ENCODE results near the gene PMVK.
"Not testable (repeated sequence)": the region's sequence is repeated elsewhere in the genome, so short reads cannot be mapped to it uniquely, and the experiment has no call there.

Gene PMVK

GRCh38 chr1:154934358-154934948 is 2.1 kb downstream of the PMVK start:
- FAIRE-seq (no peak), DNase-seq (ENCODE audit: insufficient read length) (no peak)
- TF ChIP-seq POLR2A (IDR thresholded peaks at IDR 0.05; ENCODE audit: low read depth, low read length) = no peak
- TF ChIP-seq TAF1 (IDR thresholded peaks at IDR 0.05; ENCODE audit: borderline replicate concordance, low read depth, low read length) = no peak
- TF ChIP-seq POLR2AphosphoS5 (IDR thresholded peaks at IDR 0.05; ENCODE audit: low read depth, low read length) = no peak

- DNase-seq (ENCODE audit: insufficient read length) (no peak), FAIRE-seq (no peak)
- TF ChIP-seq POLR2AphosphoS5 (IDR thresholded peaks at IDR 0.05; ENCODE audit: low read depth, low read length) (no peak), POLR2A (IDR thresholded peaks at IDR 0.05; ENCODE audit: low read depth, low read length) (no peak), TAF1 (IDR thresholded peaks at IDR 0.05; ENCODE audit: borderline replicate concordance, low read depth, low read length) (no peak)
Measured at GRCh38 chr1:154931940-154932487, 4.5 kb downstream of the PMVK start.

- no peak for DNase-seq (ENCODE audit: insufficient read length)
- FAIRE-seq = no peak
- TF ChIP-seq POLR2AphosphoS5 (IDR thresholded peaks at IDR 0.05; ENCODE audit: low read depth, low read length) (no peak), POLR2A (IDR thresholded peaks at IDR 0.05; ENCODE audit: low read depth, low read length) (no peak), TAF1 (IDR thresholded peaks at IDR 0.05; ENCODE audit: borderline replicate concordance, low read depth, low read length) (no peak)
Measured at GRCh38 chr1:154926201-154926600, 10.3 kb downstream of the PMVK start.

- FAIRE-seq (no peak), DNase-seq (ENCODE audit: insufficient read length) (no peak)
- no peak for TF ChIP-seq POLR2AphosphoS5 (IDR thresholded peaks at IDR 0.05; ENCODE audit: low read depth, low read length)
- TF ChIP-seq POLR2A (IDR thresholded peaks at IDR 0.05; ENCODE audit: low read depth, low read length) = no peak
Measured at GRCh38 chr1:154925335-154926170, 11.0 kb downstream of the PMVK start.

- TF ChIP-seq POLR2A (IDR thresholded peaks at IDR 0.05; ENCODE audit: low read depth, low read length) (no peak), POLR2AphosphoS5 (IDR thresholded peaks at IDR 0.05; ENCODE audit: low read depth, low read length) (no peak), TAF1 (IDR thresholded peaks at IDR 0.05; ENCODE audit: borderline replicate concordance, low read depth, low read length) (no peak)
- FAIRE-seq (no peak), DNase-seq (ENCODE audit: insufficient read length) (no peak)
Measured at GRCh38 chr1:154923695-154924094, 12.8 kb downstream of the PMVK start.

- TF ChIP-seq POLR2AphosphoS5 (IDR thresholded peaks at IDR 0.05; ENCODE audit: low read depth, low read length) = no peak
- no peak for TF ChIP-seq TAF1 (IDR thresholded peaks at IDR 0.05; ENCODE audit: borderline replicate concordance, low read depth, low read length)
- TF ChIP-seq POLR2A (IDR thresholded peaks at IDR 0.05; ENCODE audit: low read depth, low read length) = no peak
- no peak for FAIRE-seq
Measured at GRCh38 chr1:154913273-154913672, 23.2 kb downstream of the PMVK start.

GRCh38 chr1:154912755-154913154 is 23.8 kb downstream of the PMVK start:
- DNase-seq (ENCODE audit: insufficient read length) (no peak), FAIRE-seq (no peak)
- no peak for TF ChIP-seq POLR2A (IDR thresholded peaks at IDR 0.05; ENCODE audit: low read depth, low read length)
- TF ChIP-seq POLR2AphosphoS5 (IDR thresholded peaks at IDR 0.05; ENCODE audit: low read depth, low read length) = no peak
- TF ChIP-seq TAF1 (IDR thresholded peaks at IDR 0.05; ENCODE audit: borderline replicate concordance, low read depth, low read length) = no peak

More at GRCh38 chr1:154913273-154913672, 23.2 kb downstream of the PMVK start:
- no peak for DNase-seq (ENCODE audit: insufficient read length)

- DNase-seq (ENCODE audit: insufficient read length) = no peak
- no peak for FAIRE-seq
- no peak for TF ChIP-seq POLR2A (IDR thresholded peaks at IDR 0.05; ENCODE audit: low read depth, low read length)
- no peak for TF ChIP-seq TAF1 (IDR thresholded peaks at IDR 0.05; ENCODE audit: borderline replicate concordance, low read depth, low read length)
- TF ChIP-seq POLR2AphosphoS5 (IDR thresholded peaks at IDR 0.05; ENCODE audit: low read depth, low read length) = no peak
Measured at GRCh38 chr1:154911691-154912550, 24.6 kb downstream of the PMVK start.

- DNase-seq (ENCODE audit: insufficient read length) (no peak), FAIRE-seq (no peak)
- TF ChIP-seq POLR2AphosphoS5 (IDR thresholded peaks at IDR 0.05; ENCODE audit: low read depth, low read length) (no peak), TAF1 (IDR thresholded peaks at IDR 0.05; ENCODE audit: borderline replicate concordance, low read depth, low read length) (no peak), POLR2A (IDR thresholded peaks at IDR 0.05; ENCODE audit: low read depth, low read length) (no peak)
Measured at GRCh38 chr1:154910851-154911250, 25.7 kb downstream of the PMVK start.

- TF ChIP-seq POLR2A (IDR thresholded peaks at IDR 0.05; ENCODE audit: low read depth, low read length) (no peak), TAF1 (IDR thresholded peaks at IDR 0.05; ENCODE audit: borderline replicate concordance, low read depth, low read length) (no peak), POLR2AphosphoS5 (IDR thresholded peaks at IDR 0.05; ENCODE audit: low read depth, low read length) (no peak)
- DNase-seq (ENCODE audit: insufficient read length) (no peak), FAIRE-seq (no peak)
Measured at GRCh38 chr1:154908937-154909336, 27.6 kb downstream of the PMVK start.

GRCh38 chr1:154908129-154908528 is 28.4 kb downstream of the PMVK start:
- not testable (repeated sequence) for DNase-seq (ENCODE audit: insufficient read length); FAIRE-seq
